ENCODE results near the gene PGBD5. TPM values are rescaled to one million over a fixed set of nuclear protein-coding genes. Genes with fewer than 3 reads are reported as not detected.
A peak's percentile ranks its signal among the peaks of the same experiment; 100 is the strongest.

Gene PGBD5
- total and polyA plus RNA-seq, 9 of the 15 experiments (the other 6 are each of a cell fraction or from before 2014, with no cell fraction given), result under 0.01 to 0.40 (median 0.10) TPM; not detected in 3

DNA sequence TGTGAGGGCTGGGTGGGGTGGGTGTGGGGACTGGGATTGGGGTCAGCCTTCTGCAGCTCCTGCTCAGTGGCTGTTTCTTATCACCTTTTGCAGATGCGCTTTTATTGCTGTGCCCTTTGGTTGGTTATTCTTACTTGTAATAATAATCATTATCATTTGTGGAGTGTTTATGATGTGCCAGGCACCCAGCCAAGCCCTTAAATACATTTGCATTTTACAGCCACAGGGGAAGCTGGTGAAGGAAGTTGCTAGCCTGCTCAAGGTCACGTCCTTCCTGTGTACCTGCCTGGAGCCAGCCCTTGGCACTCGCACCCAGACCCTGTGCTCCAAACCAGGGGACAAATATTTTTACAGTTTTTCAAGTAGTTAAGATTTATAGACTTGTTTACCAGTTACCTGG is 144.0 kb downstream of the PGBD5 start:
- Histone ChIP-seq H3K9me1 (ENCODE audit: control insufficient read depth, insufficient read depth, low read length) (peaks cover 4% of the 10 kb centered on the region), H3K4me2 (ENCODE audit: insufficient read depth, low read length) (no peak overlapping the region)
- no peak for ATAC-seq

DNA sequence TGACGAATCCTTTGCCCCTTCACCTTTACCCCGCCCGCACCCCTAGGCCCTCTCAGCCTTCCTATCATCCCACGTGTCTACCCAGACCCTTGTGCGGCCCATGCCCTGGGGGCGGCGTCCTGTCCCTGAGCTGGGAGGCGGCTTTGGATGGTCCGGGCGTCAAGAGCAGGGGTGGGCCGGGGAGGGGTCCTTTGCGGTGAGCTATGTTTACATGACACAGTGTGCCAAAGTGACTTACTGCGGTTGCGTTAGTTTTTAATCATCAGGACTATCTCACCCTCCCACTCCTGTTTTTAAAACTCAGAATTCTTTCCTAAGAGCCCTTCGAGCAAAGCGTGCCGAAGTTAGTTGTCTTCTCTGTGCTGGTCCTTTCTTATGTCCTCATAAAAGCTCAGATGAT is 144.6 kb downstream of the PGBD5 start:
- POLR2A ChIA-PET, result no interaction called here
- TF ChIP-seq ZFP36 (IDR thresholded peaks at IDR 0.05; ENCODE audit: low read depth, low read length, partially characterized antibody), result no peak
- no peak for TF ChIP-seq MYNN (IDR thresholded peaks at IDR 0.05)
- no peak for TF ChIP-seq MYNN (CRISPR knock-in tag; IDR thresholded peaks at IDR 0.05)
- TF ChIP-seq, protein P1, sequence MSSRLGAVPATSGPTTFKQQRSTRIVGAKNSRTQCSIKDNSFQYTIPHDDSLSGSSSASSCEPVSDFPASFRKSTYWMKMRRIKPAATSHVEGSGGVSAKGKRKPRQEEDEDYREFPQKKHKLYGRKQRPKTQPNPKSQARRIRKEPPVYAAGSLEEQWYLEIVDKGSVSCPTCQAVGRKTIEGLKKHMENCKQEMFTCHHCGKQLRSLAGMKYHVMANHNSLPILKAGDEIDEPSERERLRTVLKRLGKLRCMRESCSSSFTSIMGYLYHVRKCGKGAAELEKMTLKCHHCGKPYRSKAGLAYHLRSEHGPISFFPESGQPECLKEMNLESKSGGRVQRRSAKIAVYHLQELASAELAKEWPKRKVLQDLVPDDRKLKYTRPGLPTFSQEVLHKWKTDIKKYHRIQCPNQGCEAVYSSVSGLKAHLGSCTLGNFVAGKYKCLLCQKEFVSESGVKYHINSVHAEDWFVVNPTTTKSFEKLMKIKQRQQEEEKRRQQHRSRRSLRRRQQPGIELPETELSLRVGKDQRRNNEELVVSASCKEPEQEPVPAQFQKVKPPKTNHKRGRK (tag; IDR thresholded peaks at IDR 0.05), result no peak
- no peak for TF ChIP-seq ZNF79 (CRISPR knock-in tag; IDR thresholded peaks at IDR 0.05; ENCODE audit: low read depth)
- TF ChIP-seq, protein P2, sequence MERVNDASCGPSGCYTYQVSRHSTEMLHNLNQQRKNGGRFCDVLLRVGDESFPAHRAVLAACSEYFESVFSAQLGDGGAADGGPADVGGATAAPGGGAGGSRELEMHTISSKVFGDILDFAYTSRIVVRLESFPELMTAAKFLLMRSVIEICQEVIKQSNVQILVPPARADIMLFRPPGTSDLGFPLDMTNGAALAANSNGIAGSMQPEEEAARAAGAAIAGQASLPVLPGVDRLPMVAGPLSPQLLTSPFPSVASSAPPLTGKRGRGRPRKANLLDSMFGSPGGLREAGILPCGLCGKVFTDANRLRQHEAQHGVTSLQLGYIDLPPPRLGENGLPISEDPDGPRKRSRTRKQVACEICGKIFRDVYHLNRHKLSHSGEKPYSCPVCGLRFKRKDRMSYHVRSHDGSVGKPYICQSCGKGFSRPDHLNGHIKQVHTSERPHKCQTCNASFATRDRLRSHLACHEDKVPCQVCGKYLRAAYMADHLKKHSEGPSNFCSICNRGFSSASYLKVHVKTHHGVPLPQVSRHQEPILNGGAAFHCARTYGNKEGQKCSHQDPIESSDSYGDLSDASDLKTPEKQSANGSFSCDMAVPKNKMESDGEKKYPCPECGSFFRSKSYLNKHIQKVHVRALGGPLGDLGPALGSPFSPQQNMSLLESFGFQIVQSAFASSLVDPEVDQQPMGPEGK (CRISPR knock-in tag; IDR thresholded peaks at IDR 0.05; ENCODE audit: borderline replicate concordance), result no peak
- TF ChIP-seq, protein P3, sequence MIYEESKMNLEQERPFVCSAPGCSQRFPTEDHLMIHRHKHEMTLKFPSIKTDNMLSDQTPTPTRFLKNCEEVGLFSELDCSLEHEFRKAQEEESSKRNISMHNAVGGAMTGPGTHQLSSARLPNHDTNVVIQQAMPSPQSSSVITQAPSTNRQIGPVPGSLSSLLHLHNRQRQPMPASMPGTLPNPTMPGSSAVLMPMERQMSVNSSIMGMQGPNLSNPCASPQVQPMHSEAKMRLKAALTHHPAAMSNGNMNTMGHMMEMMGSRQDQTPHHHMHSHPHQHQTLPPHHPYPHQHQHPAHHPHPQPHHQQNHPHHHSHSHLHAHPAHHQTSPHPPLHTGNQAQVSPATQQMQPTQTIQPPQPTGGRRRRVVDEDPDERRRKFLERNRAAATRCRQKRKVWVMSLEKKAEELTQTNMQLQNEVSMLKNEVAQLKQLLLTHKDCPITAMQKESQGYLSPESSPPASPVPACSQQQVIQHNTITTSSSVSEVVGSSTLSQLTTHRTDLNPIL (CRISPR knock-in tag; IDR thresholded peaks at IDR 0.05), result no peak
- no peak for TF ChIP-seq TCF7L2 (IDR thresholded peaks at IDR 0.05; ENCODE audit: low read depth, low read length)
- no peak for TF ChIP-seq ZNF41 (CRISPR knock-in tag; conservative IDR thresholded peaks at IDR 0.05)
- no peak for TF ChIP-seq KLF10 (CRISPR knock-in tag; IDR thresholded peaks at IDR 0.05)

More for the DNA sequence above, 144.0 kb downstream of the PGBD5 start:
- no peak for FAIRE-seq
- H3K9me3 ChIP-seq (replicated peaks; ENCODE audit: control insufficient read depth, insufficient read depth, low read depth, low read length), result no peaks in the 10 kb centered on the region
- H3K27ac ChIP-seq (ENCODE audit: extremely low read depth, low read depth, low read length), result no peak overlapping the region
- ChIA-PET CTCF (ENCODE audit: low intra/inter-chr PET ratio) (no interaction called here), POLR2A (no interaction called here)
- peaks cover 9% of the 10 kb centered on the region for H4K20me1 ChIP-seq (replicated peaks; ENCODE audit: control insufficient read depth, insufficient read depth, low read length)
- H2AFZ ChIP-seq (ENCODE audit: low read depth, low read length), result no peak overlapping the region
- H3K9ac ChIP-seq (ENCODE audit: insufficient read depth in 1 of 2, low read depth in 2 of 2, low read length in 2 of 2), result no peak overlapping the region
- peak in 1 of 4 experiments; percentile 12 for DNase-seq (ENCODE audit: extremely low read depth in 1 of 4, low spot score in 3 of 4)
- intact Hi-C loops (cut with micrococcal nuclease), result no loop called here
- 0 out of 2 replicates have a peak, but pooled peaks have one; percentile 7 for TF ChIP-seq CBFA2T3 (IDR thresholded peaks at IDR 0.05)
- TF ChIP-seq YY1 (IDR thresholded peaks at IDR 0.05; ENCODE audit: borderline replicate concordance in 1 of 3, control insufficient read depth in 1 of 3, extremely low read depth in 1 of 3, insufficient read depth in 3 of 3, insufficient read length in 1 of 3, insufficient replicate concordance in 2 of 3, low read depth in 1 of 3, low read length in 2 of 3), result no peak
- peaks cover 0 to 14% of the 10 kb centered on the region in 2 experiments; a peak in 2 of 5 replicates for H3K27me3 ChIP-seq (ENCODE audit: control insufficient read depth in 2 of 2, insufficient read depth in 2 of 2, low read length in 2 of 2)
- WGBS (ENCODE audit: insufficient coverage, low coverage, missing lambda C conversion rate), result 71% methylated on average over 3 of the region's 3 CpGs
- no peak overlapping the region for H3K4me3 ChIP-seq
- H3K4me1 ChIP-seq (replicated peaks in 1 of 2; ENCODE audit: control insufficient read depth in 2 of 2, insufficient read depth in 2 of 2, low read length in 2 of 2), result peaks cover 0 to 20% of the 10 kb centered on the region in 2 experiments; a peak in 2 of 5 replicates
- in situ Hi-C loops (cut with MboI), result no loop called here
- peaks cover 34% of the 10 kb centered on the region; the same call in 2 of the 3 replicates for H3K36me3 ChIP-seq (ENCODE audit: control insufficient read depth, insufficient read depth, low read length)
- no peaks in the 10 kb centered on the region for H3K79me2 ChIP-seq (ENCODE audit: control insufficient read depth, insufficient read depth, low read length)
- no TSS peak for BruUV-seq (replicated peaks)

More for the DNA sequence above, 144.6 kb downstream of the PGBD5 start:
- H3K9me3 ChIP-seq (replicated peaks; ENCODE audit: control insufficient read depth, insufficient read depth, low read depth, low read length), result no peaks in the 10 kb centered on the region
- no TSS peak for BruUV-seq (replicated peaks)
- WGBS (ENCODE audit: insufficient coverage, low coverage, missing lambda C conversion rate), result 73% methylated on average over 14 of the region's 17 CpGs
- H3K79me2 ChIP-seq (ENCODE audit: control insufficient read depth, insufficient read depth, low read length), result no peaks in the 10 kb centered on the region
- peaks cover 40% of the 10 kb centered on the region; the same call in 2 of the 3 replicates for H3K36me3 ChIP-seq (ENCODE audit: control insufficient read depth, insufficient read depth, low read length)
- intact Hi-C loops (cut with micrococcal nuclease) (no loop called here), in situ Hi-C loops (cut with MboI) (no loop called here)
- H3K9ac ChIP-seq (ENCODE audit: insufficient read depth in 1 of 2, low read depth in 2 of 2, low read length in 2 of 2), result no peak overlapping the region
- FAIRE-seq (peak; percentile 40), ATAC-seq (no peak), DNase-seq (ENCODE audit: extremely low read depth in 1 of 4, low spot score in 3 of 4) (no peak)
- no peak overlapping the region for H2AFZ ChIP-seq (ENCODE audit: low read depth, low read length)
- H3K4me3 ChIP-seq, result no peak overlapping the region
- CTCF ChIA-PET (ENCODE audit: low intra/inter-chr PET ratio), result no interaction called here
- H3K4me1 ChIP-seq (replicated peaks in 1 of 2; ENCODE audit: control insufficient read depth in 2 of 2, insufficient read depth in 2 of 2, low read length in 2 of 2), result peaks cover 0 to 20% of the 10 kb centered on the region in 2 experiments; a peak in 2 of 5 replicates
- peaks cover 9% of the 10 kb centered on the region for H4K20me1 ChIP-seq (replicated peaks; ENCODE audit: control insufficient read depth, insufficient read depth, low read length)
- no peak overlapping the region for H3K4me2 ChIP-seq (ENCODE audit: insufficient read depth, low read length)
- no peak overlapping the region for H3K27ac ChIP-seq (ENCODE audit: extremely low read depth, low read depth, low read length)
- peaks cover 4% of the 10 kb centered on the region for H3K9me1 ChIP-seq (ENCODE audit: control insufficient read depth, insufficient read depth, low read length)
- peaks cover 0 to 8% of the 10 kb centered on the region in 2 experiments; a peak in 2 of 5 replicates for H3K27me3 ChIP-seq (ENCODE audit: control insufficient read depth in 2 of 2, insufficient read depth in 2 of 2, low read length in 2 of 2)

Data from K562 (cell line).